ENCODE data around the gene AKR1C2. TPM values are rescaled to one million over a fixed set of nuclear protein-coding genes. Genes with fewer than 3 reads are reported as not detected.
"Not testable (repeated sequence)": the region's sequence is repeated elsewhere in the genome, so short reads cannot be mapped to it uniquely, and the experiment has no call there.

The AKR1C2 gene
- total RNA-seq, 1 donor from 2014 or later: 4.2 TPM

DNA sequence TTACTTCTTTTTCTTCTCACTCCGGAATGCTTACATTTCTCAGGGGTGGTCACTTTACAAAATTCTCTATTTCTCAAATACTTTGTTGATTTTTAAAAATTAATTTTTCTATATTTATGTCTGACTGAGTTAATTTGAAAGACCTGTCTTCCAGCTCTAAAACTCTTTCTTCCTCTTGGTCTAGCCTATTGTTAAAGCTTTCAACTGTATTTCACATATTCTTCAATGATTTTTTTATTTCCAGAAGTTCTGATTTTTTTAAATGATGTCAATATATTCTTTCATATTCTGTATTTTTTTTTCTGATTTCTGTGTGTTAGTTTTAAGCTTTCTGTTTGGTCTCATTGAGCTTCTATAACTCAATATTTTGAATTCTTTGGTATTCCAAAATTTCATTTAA, 27.3 kb upstream of the AKR1C2 start:
- no peak overlapping the region for H3K27ac ChIP-seq (ENCODE audit: low read depth, low read length)
- no peaks in the 10 kb centered on the region for H3K27me3 ChIP-seq (ENCODE audit: control insufficient read depth in 3 of 3, insufficient read depth in 3 of 3, low read length in 3 of 3)
- H3K36me3 ChIP-seq (ENCODE audit: control insufficient read depth in 3 of 3, insufficient read depth in 3 of 3, low read length in 3 of 3): no peaks in the 10 kb centered on the region
- H3K4me1 ChIP-seq (ENCODE audit: control insufficient read depth in 3 of 3, insufficient read depth in 3 of 3, low read length in 3 of 3): peaks cover 0 to 1% (median 0%) of the 10 kb centered on the region in 3 donors
- H3K9ac ChIP-seq (ENCODE audit: low read depth in 1 of 3, low read length in 3 of 3): no peak overlapping the region
- H3K9me3 ChIP-seq (ENCODE audit: control insufficient read depth in 3 of 3, low read length in 3 of 3): peaks cover 2 to 5% (median 3%) of the 10 kb centered on the region in 3 donors
- H3K4me3 ChIP-seq (ENCODE audit: low read length in 3 of 3): no peak overlapping the region

DNA sequence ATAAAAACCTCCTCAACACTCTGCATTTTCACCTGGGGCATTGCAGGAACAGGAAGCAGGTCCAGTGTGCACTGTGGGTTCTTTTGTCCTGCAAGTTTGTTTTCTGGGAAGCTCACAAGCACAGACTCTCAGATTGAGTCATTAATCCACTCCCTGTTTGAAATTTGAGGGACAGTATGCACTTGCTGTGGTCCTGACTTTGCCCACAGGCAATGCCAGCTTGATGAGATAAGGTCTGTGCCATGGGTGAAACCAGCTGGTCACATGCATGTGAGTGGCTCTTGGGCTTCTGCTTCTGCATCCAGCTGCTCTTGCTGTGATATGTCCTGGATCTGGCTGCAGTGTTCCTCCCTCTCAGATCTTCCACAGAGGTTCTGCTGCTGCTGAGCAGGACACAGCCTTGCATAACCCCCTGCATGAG, 21.8 kb upstream of the AKR1C2 start:
- not testable (repeated sequence) for H3K9me3 ChIP-seq (ENCODE audit: control insufficient read depth in 3 of 3, low read length in 3 of 3); H3K27me3 ChIP-seq (ENCODE audit: control insufficient read depth in 3 of 3, insufficient read depth in 3 of 3, low read length in 3 of 3); H3K4me3 ChIP-seq (ENCODE audit: low read length in 3 of 3); H3K27ac ChIP-seq (ENCODE audit: low read depth, low read length); H3K36me3 ChIP-seq (ENCODE audit: control insufficient read depth in 3 of 3, insufficient read depth in 3 of 3, low read length in 3 of 3); H3K4me1 ChIP-seq (ENCODE audit: control insufficient read depth in 3 of 3, insufficient read depth in 3 of 3, low read length in 3 of 3); H3K9ac ChIP-seq (ENCODE audit: low read depth in 1 of 3, low read length in 3 of 3)

DNA sequence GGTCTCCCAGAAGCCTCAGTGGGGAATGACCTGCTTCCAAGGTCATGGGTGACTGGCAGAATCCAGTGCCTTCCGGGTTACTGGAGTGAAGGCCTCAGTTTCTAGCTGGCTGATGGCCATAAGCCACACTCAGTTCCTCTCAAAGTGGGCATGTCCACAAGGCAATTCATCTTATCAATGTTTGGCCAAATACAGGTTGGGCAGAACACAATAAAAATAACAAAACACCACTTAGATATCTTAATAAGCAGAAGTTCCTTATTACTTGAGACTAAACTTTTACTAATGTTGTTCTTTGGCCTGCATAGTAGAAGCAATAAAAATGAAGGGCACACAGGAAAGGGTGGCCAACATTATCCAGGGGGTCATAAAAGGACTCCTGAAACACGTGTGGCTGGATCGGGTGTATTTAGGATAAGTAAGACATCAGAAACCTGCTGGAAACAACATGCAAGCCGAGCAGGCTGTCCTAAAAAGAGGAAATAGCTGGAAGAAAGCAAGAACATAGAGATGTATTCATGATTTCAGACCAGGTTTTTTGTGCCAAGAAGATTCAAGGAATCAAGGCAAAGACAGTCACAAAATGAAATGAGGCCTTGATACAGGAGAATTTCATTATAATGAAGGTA, 19.6 kb upstream of the AKR1C2 start:
- Histone ChIP-seq H3K9ac (ENCODE audit: low read depth in 1 of 3, low read length in 3 of 3) (no peak overlapping the region), H3K9me3 (ENCODE audit: control insufficient read depth in 3 of 3, low read length in 3 of 3) (no peaks in the 10 kb centered on the region), H3K4me1 (ENCODE audit: control insufficient read depth in 3 of 3, insufficient read depth in 3 of 3, low read length in 3 of 3) (peaks cover 15 to 24% (median 22%) of the 10 kb centered on the region in 3 donors), H3K36me3 (ENCODE audit: control insufficient read depth in 3 of 3, insufficient read depth in 3 of 3, low read length in 3 of 3) (no peaks in the 10 kb centered on the region), H3K27ac (ENCODE audit: low read depth, low read length) (no peak overlapping the region), H3K27me3 (ENCODE audit: control insufficient read depth in 3 of 3, insufficient read depth in 3 of 3, low read length in 3 of 3) (no peaks in the 10 kb centered on the region), H3K4me3 (ENCODE audit: low read length in 3 of 3) (no peak overlapping the region)

DNA sequence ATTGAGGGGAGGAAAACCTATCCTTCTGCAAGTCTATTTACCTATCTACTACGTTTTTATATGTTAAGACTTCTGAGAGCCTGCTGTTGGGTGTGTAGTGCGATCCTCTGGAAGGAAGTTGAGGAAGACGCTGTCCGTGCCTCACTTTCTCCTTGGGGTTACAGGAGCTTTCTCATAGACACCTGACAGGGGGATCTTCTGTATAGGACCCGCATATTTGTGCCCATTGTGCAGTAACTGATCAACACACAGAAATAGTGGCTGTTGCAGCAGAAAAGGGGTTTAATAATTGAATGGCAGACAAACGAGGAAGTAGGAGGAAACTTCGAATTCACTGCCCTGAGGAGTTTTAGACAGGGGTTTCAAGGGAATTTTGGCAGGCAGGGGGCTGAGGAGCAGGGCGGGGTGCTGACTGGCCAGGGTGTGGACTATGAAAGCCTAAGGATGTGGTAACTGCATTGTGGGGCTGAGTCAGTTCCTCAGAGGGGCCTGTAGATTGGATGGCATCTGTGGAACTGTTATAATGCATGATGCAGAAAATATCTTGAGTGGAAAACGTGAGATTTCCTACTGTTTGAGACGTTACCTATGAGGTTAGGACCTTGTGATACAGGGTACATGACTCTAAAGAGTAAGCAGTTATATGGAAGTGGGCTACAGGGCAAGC, 18.1 kb upstream of the AKR1C2 start:
- not testable (repeated sequence) for H3K27me3 ChIP-seq (ENCODE audit: control insufficient read depth in 3 of 3, insufficient read depth in 3 of 3, low read length in 3 of 3); H3K4me3 ChIP-seq (ENCODE audit: low read length in 3 of 3); H3K9me3 ChIP-seq (ENCODE audit: control insufficient read depth in 3 of 3, low read length in 3 of 3); H3K9ac ChIP-seq (ENCODE audit: low read depth in 1 of 3, low read length in 3 of 3); H3K36me3 ChIP-seq (ENCODE audit: control insufficient read depth in 3 of 3, insufficient read depth in 3 of 3, low read length in 3 of 3); H3K27ac ChIP-seq (ENCODE audit: low read depth, low read length)
- H3K4me1 ChIP-seq (ENCODE audit: control insufficient read depth in 3 of 3, insufficient read depth in 3 of 3, low read length in 3 of 3): peaks cover 18 to 33% (median 26%) of the 10 kb centered on the region in 3 donors

DNA sequence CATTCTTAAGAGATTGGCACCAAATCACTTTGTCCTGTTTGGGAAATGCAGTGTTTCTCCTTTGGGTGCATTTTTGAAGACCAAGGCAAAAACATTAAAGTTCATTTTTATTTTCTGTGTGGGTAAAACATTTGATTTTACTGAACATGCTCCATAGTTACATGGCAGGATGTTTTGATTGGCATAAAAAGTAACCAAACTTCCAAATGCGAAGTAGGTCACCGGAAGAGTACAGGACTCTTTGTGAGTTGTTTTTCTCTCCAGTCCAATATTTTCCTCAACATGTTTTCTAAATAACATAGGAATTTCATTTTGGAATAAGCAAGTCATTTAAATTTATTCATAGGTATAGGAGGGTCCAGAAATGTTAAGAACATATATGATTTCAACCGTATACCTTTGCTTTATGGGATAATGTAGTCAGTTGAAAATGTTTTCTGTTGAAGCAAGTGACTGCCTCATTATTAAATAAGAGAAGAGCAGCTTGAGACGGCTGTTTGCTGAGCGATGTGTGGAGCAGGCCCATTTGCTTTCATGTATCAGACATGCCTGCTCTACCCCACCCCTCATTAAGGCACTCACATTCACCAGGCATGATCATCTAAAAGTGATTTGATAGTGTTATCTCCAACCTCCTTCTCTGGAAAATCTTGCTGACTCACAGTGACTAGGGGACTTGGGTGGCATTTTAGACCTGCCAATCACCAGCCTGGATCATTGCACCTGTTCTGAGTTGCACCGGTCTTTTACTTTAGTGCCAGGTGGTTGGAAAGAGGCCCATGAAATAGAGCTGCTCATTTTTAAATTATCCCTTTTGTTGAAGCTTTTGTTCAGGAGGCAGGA, 16.3 kb upstream of the AKR1C2 start:
- peaks cover 18 to 27% (median 23%) of the 10 kb centered on the region in 3 donors for H3K4me1 ChIP-seq (ENCODE audit: control insufficient read depth in 3 of 3, insufficient read depth in 3 of 3, low read length in 3 of 3)
- H3K27ac ChIP-seq (ENCODE audit: low read depth, low read length): peak overlapping the region; percentile 58
- H3K4me3 ChIP-seq (ENCODE audit: low read length in 3 of 3); H3K27me3 ChIP-seq (ENCODE audit: control insufficient read depth in 3 of 3, insufficient read depth in 3 of 3, low read length in 3 of 3); H3K9me3 ChIP-seq (ENCODE audit: control insufficient read depth in 3 of 3, low read length in 3 of 3); H3K36me3 ChIP-seq (ENCODE audit: control insufficient read depth in 3 of 3, insufficient read depth in 3 of 3, low read length in 3 of 3): not testable (repeated sequence)
- H3K9ac ChIP-seq (ENCODE audit: low read depth in 1 of 3, low read length in 3 of 3): peak overlapping the region in 1 of 3 donors; percentile 51

DNA sequence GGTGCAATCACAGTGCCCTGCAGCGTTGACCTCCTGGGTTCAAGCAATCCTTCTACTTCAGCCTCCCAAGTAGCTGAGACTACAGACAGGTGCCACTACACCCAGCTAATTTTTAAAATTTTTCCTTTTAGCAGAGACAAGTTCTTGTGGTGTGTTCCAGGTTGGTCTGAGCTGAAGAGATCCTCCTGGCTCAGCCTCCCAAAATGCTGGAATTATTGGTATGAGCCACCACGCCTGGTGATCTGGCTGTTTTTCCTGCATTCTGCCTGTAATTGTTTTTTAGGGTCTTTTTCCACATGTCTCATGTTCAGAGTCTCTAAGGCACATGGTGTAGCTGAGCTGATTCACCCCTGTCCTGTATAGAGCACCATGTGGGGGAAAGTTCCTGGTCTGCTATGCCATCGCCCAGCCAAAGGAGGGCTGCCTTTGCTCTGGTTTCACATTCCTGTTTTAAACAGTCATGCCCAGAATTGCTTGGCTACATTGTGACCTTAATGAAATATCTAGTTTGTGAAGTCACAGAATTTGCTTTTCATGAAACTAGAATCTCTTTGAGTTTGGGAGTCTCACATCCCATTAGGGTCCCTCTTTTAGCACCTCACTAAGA, 15.1 kb upstream of the AKR1C2 start:
- not testable (repeated sequence) for H3K4me3 ChIP-seq (ENCODE audit: low read length in 3 of 3); H3K27me3 ChIP-seq (ENCODE audit: control insufficient read depth in 3 of 3, insufficient read depth in 3 of 3, low read length in 3 of 3); H3K9me3 ChIP-seq (ENCODE audit: control insufficient read depth in 3 of 3, low read length in 3 of 3); H3K9ac ChIP-seq (ENCODE audit: low read depth in 1 of 3, low read length in 3 of 3); H3K36me3 ChIP-seq (ENCODE audit: control insufficient read depth in 3 of 3, insufficient read depth in 3 of 3, low read length in 3 of 3)
- peak overlapping the region; percentile 58 for H3K27ac ChIP-seq (ENCODE audit: low read depth, low read length)
- H3K4me1 ChIP-seq (ENCODE audit: control insufficient read depth in 3 of 3, insufficient read depth in 3 of 3, low read length in 3 of 3): peaks cover 18 to 27% (median 23%) of the 10 kb centered on the region in 3 donors

DNA sequence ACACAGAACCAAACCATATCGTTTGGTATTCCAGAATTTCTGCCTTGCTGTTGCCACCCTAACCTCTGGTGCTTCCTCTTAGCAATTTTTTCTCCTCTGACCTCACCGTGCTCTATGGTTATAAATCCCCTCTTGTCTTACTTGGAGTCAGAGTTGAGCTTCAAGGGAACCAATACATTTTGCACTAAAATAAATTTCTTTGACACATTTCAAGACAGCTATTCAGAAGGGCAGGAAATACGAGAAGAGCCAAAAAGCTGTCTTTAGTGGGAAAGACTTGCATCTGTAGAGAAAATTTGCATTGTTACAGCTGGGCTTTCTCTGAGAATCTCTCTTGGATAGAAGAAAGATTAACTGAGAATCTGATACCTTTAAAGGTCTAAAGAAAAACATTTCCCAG, 14.5 kb upstream of the AKR1C2 start:
- Histone ChIP-seq H3K4me3 (ENCODE audit: low read length in 3 of 3) (no peak overlapping the region), H3K27ac (ENCODE audit: low read depth, low read length) (peak overlapping the region; percentile 5), H3K9me3 (ENCODE audit: control insufficient read depth in 3 of 3, low read length in 3 of 3) (no peaks in the 10 kb centered on the region), H3K4me1 (ENCODE audit: control insufficient read depth in 3 of 3, insufficient read depth in 3 of 3, low read length in 3 of 3) (peaks cover 18 to 27% (median 23%) of the 10 kb centered on the region in 3 donors), H3K27me3 (ENCODE audit: control insufficient read depth in 3 of 3, insufficient read depth in 3 of 3, low read length in 3 of 3) (no peaks in the 10 kb centered on the region), H3K36me3 (ENCODE audit: control insufficient read depth in 3 of 3, insufficient read depth in 3 of 3, low read length in 3 of 3) (no peaks in the 10 kb centered on the region), H3K9ac (ENCODE audit: low read depth in 1 of 3, low read length in 3 of 3) (no peak overlapping the region)

DNA sequence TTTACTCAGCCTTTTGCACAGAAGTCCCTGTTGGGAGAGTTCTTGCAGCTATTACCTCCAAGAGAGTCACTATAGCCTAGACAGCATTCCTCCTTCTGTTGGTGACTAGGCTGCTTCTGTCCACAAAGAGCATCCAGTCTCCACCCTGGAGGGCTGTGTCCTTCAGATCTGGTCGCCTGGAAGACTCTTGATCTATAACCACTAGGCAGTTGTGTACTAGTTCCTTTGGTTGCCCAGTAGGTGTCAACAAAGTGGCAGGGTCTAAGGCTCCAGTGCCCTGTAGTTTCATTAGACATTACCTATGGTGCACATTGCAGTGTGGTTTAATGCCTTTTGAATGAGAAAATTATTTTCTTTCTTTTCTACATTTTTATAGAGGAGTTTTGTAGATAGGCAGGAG, 11.3 kb upstream of the AKR1C2 start:
- Histone ChIP-seq H3K36me3 (ENCODE audit: control insufficient read depth in 3 of 3, insufficient read depth in 3 of 3, low read length in 3 of 3) (no peaks in the 10 kb centered on the region), H3K4me3 (ENCODE audit: low read length in 3 of 3) (no peak overlapping the region)

DNA sequence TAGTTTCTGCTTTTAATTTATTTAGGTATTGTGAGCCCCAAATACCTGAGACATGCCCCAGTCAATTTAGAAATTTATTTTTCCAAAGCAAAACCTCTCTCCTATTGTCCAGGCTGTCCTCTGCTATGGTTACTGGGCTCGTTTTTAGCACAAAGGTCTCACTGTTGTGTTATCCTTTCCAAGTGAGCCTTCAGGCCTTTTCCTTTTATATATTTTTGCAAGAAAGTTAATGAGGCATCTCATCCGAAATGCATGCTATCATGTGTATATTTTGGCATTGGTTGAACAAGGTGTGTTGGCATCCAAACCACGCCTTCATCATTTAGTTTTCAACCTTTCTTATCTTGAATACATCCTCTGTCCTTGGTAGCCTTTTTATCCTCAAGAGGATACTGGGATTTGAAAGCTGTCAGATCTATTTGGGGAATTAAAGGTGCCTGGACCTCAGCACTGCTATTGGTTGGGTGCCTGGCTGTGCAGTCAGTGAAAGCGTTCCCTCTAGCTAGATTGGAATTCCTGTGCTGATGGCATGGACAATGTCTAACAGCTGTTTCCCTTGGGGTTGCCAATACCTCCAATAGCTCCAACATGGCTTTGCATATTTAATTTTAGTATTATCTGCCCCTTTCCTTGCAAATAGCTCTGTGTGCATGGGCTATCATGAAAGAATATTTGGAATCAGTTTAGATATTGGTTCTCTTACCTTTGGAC, 10.7 kb upstream of the AKR1C2 start:
- not testable (repeated sequence) for H3K9me3 ChIP-seq (ENCODE audit: control insufficient read depth in 3 of 3, low read length in 3 of 3); H3K9ac ChIP-seq (ENCODE audit: low read depth in 1 of 3, low read length in 3 of 3); H3K27ac ChIP-seq (ENCODE audit: low read depth, low read length); H3K4me3 ChIP-seq (ENCODE audit: low read length in 3 of 3); H3K27me3 ChIP-seq (ENCODE audit: control insufficient read depth in 3 of 3, insufficient read depth in 3 of 3, low read length in 3 of 3); H3K36me3 ChIP-seq (ENCODE audit: control insufficient read depth in 3 of 3, insufficient read depth in 3 of 3, low read length in 3 of 3)
- peaks cover 7 to 20% (median 13%) of the 10 kb centered on the region in 3 donors for H3K4me1 ChIP-seq (ENCODE audit: control insufficient read depth in 3 of 3, insufficient read depth in 3 of 3, low read length in 3 of 3)

More for the DNA sequence above, 11.3 kb upstream of the AKR1C2 start:
- H3K9me3 ChIP-seq (ENCODE audit: control insufficient read depth in 3 of 3, low read length in 3 of 3): no peaks in the 10 kb centered on the region
- H3K4me1 ChIP-seq (ENCODE audit: control insufficient read depth in 3 of 3, insufficient read depth in 3 of 3, low read length in 3 of 3): peaks cover 12 to 24% (median 17%) of the 10 kb centered on the region in 3 donors
- no peak overlapping the region for H3K9ac ChIP-seq (ENCODE audit: low read depth in 1 of 3, low read length in 3 of 3)
- no peaks in the 10 kb centered on the region for H3K27me3 ChIP-seq (ENCODE audit: control insufficient read depth in 3 of 3, insufficient read depth in 3 of 3, low read length in 3 of 3)
- H3K27ac ChIP-seq (ENCODE audit: low read depth, low read length): no peak overlapping the region

All from skeletal muscle tissue (tissue), 4 donors.